NT2/D1 (cell line): ENCODE data around the gene TAMALIN.

Experiments
- SUZ12 ChIP-seq: IDR thresholded peaks from 2 replicates; pipeline ENCODE4 v1.6.1; 2011; ENCODE audit not compliant: insufficient read length, insufficient read depth; ENCODE audit errors: extremely low read depth
- YY1 ChIP-seq: IDR thresholded peaks from 2 replicates; pipeline ENCODE4 v1.6.1; 2011; ENCODE audit not compliant: insufficient read length, insufficient read depth
- ZNF274 ChIP-seq: IDR thresholded peaks from 2 replicates; pipeline ENCODE4 v1.6.1; 2011; ENCODE audit warnings: mild to moderate bottlenecking, low read depth, low read length

DNA sequence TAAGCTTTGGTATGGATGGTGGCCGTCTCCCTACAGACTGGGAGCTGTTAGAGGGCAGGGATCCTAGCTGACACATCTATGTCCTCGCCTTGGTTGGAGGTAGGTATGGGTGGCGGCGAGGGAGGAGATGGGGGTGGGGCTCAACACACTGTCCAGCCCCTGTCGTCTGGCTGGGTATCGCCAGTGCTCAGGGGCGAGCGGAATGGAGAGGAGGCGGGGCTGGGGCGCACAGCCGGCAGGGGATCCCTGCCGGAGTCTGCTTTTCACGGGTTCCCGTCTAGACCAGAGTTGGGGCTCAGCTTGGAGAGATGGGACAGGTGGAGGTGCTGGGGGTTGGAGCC, 16.1 kb downstream of the TAMALIN start:
- TF ChIP-seq SUZ12: no peak
- TF ChIP-seq YY1: no peak
- no peak for TF ChIP-seq ZNF274
